NT2/D1 (cell line): ENCODE data around the gene RAD23B.

ENCODE experiments used
- YY1 ChIP-seq: IDR thresholded peaks from 2 replicates; pipeline ENCODE4 v1.6.1; 2011; ENCODE audit not compliant: insufficient read length, insufficient read depth
- ZNF274 ChIP-seq: IDR thresholded peaks from 2 replicates; pipeline ENCODE4 v1.6.1; 2011; ENCODE audit warnings: mild to moderate bottlenecking, low read depth, low read length

DNA sequence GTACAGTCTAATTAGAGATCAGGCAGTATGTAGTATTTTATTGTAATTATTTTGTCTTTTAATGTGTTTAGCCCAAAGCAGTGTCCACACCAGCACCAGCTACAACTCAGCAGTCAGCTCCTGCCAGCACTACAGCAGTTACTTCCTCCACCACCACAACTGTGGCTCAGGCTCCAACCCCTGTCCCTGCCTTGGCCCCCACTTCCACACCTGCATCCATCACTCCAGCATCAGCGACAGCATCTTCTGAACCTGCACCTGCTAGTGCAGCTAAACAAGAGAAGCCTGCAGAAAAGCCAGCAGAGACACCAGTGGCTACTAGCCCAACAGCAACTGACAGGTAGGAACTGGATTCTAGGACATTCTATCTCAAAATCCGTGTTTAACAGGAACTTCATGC is 23.2 kb downstream of the RAD23B start:
- TF ChIP-seq YY1 (no peak), ZNF274 (no peak)
